Measurements from ENCODE around the gene IFT43. TPM values are rescaled to one million over a fixed set of nuclear protein-coding genes. Genes with fewer than 3 reads are reported as not detected.

IFT43 gene
- total RNA-seq, 1 experiment from 2014 or later: 17.5 TPM

GRCh38 chr14:76085358-76085757 is 99.8 kb downstream of the IFT43 start:
- Mint-ChIP-seq H3K36me3 (no peaks in the 10 kb centered on the region), H3K4me1 (peaks cover 44% of the 10 kb centered on the region), H3K4me3 (no peak overlapping the region), H3K27ac (no peak overlapping the region), H3K27me3 (ENCODE audit: low read depth) (peaks cover 4% of the 10 kb centered on the region; the same call in 1 of the 2 replicates), H3K9me3 (no peaks in the 10 kb centered on the region)
- no peak for TF ChIP-seq MXD4 (CRISPR knock-in tag; IDR thresholded peaks at IDR 0.05; ENCODE audit: borderline replicate concordance)
- no peak for TF ChIP-seq ARID4B (CRISPR knock-in tag; IDR thresholded peaks at IDR 0.05; ENCODE audit: borderline replicate concordance)
- no peak for TF ChIP-seq CTCF (IDR thresholded peaks at IDR 0.05)
- no peak for TF ChIP-seq TEAD4 (CRISPR knock-in tag; IDR thresholded peaks at IDR 0.05)
- no peak for TF ChIP-seq ELF4 (CRISPR knock-in tag; IDR thresholded peaks at IDR 0.05; ENCODE audit: low read depth)
- no peak for TF ChIP-seq FOXJ3 (CRISPR knock-in tag; IDR thresholded peaks at IDR 0.05; ENCODE audit: borderline replicate concordance)
- TF ChIP-seq AR (CRISPR knock-in tag; IDR thresholded peaks at IDR 0.05): no peak
- no peak for TF ChIP-seq ZSCAN18 (CRISPR knock-in tag; IDR thresholded peaks at IDR 0.05)
- no peak for TF ChIP-seq TCF7 (CRISPR knock-in tag; IDR thresholded peaks at IDR 0.05; ENCODE audit: low read depth)
- no peak for TF ChIP-seq SMAD3 (CRISPR knock-in tag; IDR thresholded peaks at IDR 0.05; ENCODE audit: borderline replicate concordance)
- no peak for TF ChIP-seq NFATC4 (CRISPR knock-in tag; IDR thresholded peaks at IDR 0.05)
- no peak for TF ChIP-seq PREB (CRISPR knock-in tag; IDR thresholded peaks at IDR 0.05; ENCODE audit: borderline replicate concordance)
- TF ChIP-seq NFYB (CRISPR knock-in tag; conservative IDR thresholded peaks at IDR 0.05; ENCODE audit: low read depth): no peak
- no peak for TF ChIP-seq ZNF138 (CRISPR knock-in tag; conservative IDR thresholded peaks at IDR 0.05)
- no peak for TF ChIP-seq ZNF219 (CRISPR knock-in tag; IDR thresholded peaks at IDR 0.05; ENCODE audit: borderline replicate concordance)
- TF ChIP-seq EMX1 (CRISPR knock-in tag; IDR thresholded peaks at IDR 0.05): no peak
- TF ChIP-seq ZNF317 (CRISPR knock-in tag; IDR thresholded peaks at IDR 0.05; ENCODE audit: borderline replicate concordance, low read depth): no peak
- TF ChIP-seq HMGXB4 (CRISPR knock-in tag; IDR thresholded peaks at IDR 0.05): no peak
- no peak for TF ChIP-seq MYBL2 (CRISPR knock-in tag; IDR thresholded peaks at IDR 0.05)
- no peak for TF ChIP-seq ZNF416 (CRISPR knock-in tag; IDR thresholded peaks at IDR 0.05)
- ChIA-PET CTCF (interaction anchor here (0.8 to 1.8 kb wide), 2 partner anchors 30 to 302 kb away, joined by 3 to 6 read pairs; no protein-coding TSS in a partner anchor), POLR2A (no interaction called here)
- ATAC-seq (no peak), DNase-seq (ENCODE audit: low spot score) (no peak)
